ENCODE results near the gene SNX25. TPM values are rescaled to one million over a fixed set of nuclear protein-coding genes. Genes with fewer than 3 reads are reported as not detected.
A peak's percentile ranks its signal among the peaks of the same experiment; 100 is the strongest.

Gene SNX25
- total and polyA plus RNA-seq, 10 of the 15 experiments (the other 5 are each of a cell fraction or from before 2014, with no cell fraction given) = 11.2 to 117 (median 62.8) TPM

- TF ChIP-seq PRDM15 (CRISPR knock-in tag; IDR thresholded peaks at IDR 0.05) = no peak
- no peak for TF ChIP-seq STAT3 (IDR thresholded peaks at IDR 0.05; ENCODE audit: low read depth, low read length)
- no peak for TF ChIP-seq BHLHE40 (IDR thresholded peaks at IDR 0.05; ENCODE audit: borderline replicate concordance in 1 of 2, low read depth in 2 of 2, low read length in 1 of 2)
- TF ChIP-seq USF1 (IDR thresholded peaks at IDR 0.05; ENCODE audit: borderline replicate concordance, extremely low read length, insufficient read depth, low read depth, low read length) = peak; percentile 45
- no peak for TF ChIP-seq NR2F1 (conservative IDR thresholded peaks at IDR 0.05)
- no peak for TF ChIP-seq GATAD2B (conservative IDR thresholded peaks at IDR 0.05; ENCODE audit: low read depth)
- TF ChIP-seq POLR2AphosphoS2 (IDR thresholded peaks at IDR 0.05; ENCODE audit: low read depth, low read length) = no peak
- no peak for TF ChIP-seq STAT1 (conservative IDR thresholded peaks at IDR 0.05)
- TF ChIP-seq ASH2L (IDR thresholded peaks at IDR 0.05; ENCODE audit: borderline replicate concordance, low read depth) = no peak
- no peak for TF ChIP-seq LARP7 (IDR thresholded peaks at IDR 0.05)
- TF ChIP-seq PML (IDR thresholded peaks at IDR 0.05; ENCODE audit: low read length) = no peak
- no peak for TF ChIP-seq TAF1 (IDR thresholded peaks at IDR 0.05; ENCODE audit: borderline replicate concordance, low read depth, low read length)
- no peak for TF ChIP-seq ATF2 (IDR thresholded peaks at IDR 0.05; ENCODE audit: low read length)
- no peak for TF ChIP-seq SRF (IDR thresholded peaks at IDR 0.05; ENCODE audit: low read depth in 2 of 2, low read length in 2 of 2)
- TF ChIP-seq NFYA (IDR thresholded peaks at IDR 0.05; ENCODE audit: borderline replicate concordance, low read depth, low read length) = no peak
- no peak for TF ChIP-seq BRCA1 (IDR thresholded peaks at IDR 0.05; ENCODE audit: low read depth, low read length)
- TF ChIP-seq KLF5 (IDR thresholded peaks at IDR 0.05; ENCODE audit: partially characterized antibody) = no peak
- TF ChIP-seq TCF3 (IDR thresholded peaks at IDR 0.05; ENCODE audit: borderline replicate concordance, insufficient read depth, low read depth, low read length) = 0 out of 2 replicates have a peak, but pooled peaks have one; percentile 47
- TF ChIP-seq WRNIP1 (IDR thresholded peaks at IDR 0.05; ENCODE audit: borderline replicate concordance, low read depth, low read length) = no peak
- TF ChIP-seq JUND (IDR thresholded peaks at IDR 0.05; ENCODE audit: low read depth, low read length) = no peak
- TF ChIP-seq BCL3 (IDR thresholded peaks at IDR 0.05; ENCODE audit: borderline replicate concordance, insufficient read depth, low read depth, low read length, poor library complexity, severe bottlenecking) = peak; percentile 47
- TF ChIP-seq ESRRA (IDR thresholded peaks at IDR 0.05; ENCODE audit: low read length) = no peak
- TF ChIP-seq RAD21 (IDR thresholded peaks at IDR 0.05; ENCODE audit: insufficient read depth, low read depth, low read length) = peak; percentile 83
Measured at GRCh38 chr4:185304944-185305690, 95.7 kb downstream of the SNX25 start (continued).
